Inferior parietal cortex (tissue), 1 donor: ENCODE data around the gene UCN.

ENCODE experiments used
- DNase-seq: peaks from one replicate; pipeline ENCODE4 v3.0.0-alpha.2; 2016; ENCODE audit errors: extremely low spot score

Gene UCN

DNA sequence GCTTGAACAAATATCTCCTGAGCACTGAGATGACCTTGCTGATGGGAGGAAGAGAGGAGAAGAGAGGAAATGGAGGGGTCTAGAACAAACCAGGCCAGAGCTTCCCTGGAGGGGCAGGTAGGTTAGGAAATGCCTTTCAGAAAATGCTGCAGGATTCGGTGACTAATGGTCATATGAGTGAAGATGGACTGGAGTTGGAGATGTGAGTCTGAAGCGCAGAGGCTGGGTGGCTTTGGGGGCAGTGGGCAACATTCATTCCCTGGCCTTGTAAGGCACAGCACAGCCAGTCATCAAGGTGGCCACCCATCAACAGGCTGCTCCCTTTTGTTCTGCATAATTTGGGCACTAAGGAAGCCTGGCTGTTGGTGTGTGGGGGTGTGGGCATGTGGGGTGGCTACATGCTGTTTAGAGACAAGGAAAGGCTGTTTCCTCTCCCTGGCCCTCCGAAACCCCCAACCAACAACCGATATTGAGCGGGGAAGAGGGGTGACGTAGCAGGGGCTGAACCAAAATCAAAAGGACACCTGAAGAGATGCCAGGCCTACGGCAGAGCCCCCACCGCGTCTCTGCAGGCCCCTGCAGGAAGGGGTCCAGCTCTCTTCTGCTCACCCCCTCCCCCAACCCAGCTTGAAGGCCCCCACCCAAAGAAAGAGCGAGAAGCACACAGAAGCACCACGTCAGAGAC is 46.9 kb downstream of the UCN start:
- DNase-seq, result no peak

DNA sequence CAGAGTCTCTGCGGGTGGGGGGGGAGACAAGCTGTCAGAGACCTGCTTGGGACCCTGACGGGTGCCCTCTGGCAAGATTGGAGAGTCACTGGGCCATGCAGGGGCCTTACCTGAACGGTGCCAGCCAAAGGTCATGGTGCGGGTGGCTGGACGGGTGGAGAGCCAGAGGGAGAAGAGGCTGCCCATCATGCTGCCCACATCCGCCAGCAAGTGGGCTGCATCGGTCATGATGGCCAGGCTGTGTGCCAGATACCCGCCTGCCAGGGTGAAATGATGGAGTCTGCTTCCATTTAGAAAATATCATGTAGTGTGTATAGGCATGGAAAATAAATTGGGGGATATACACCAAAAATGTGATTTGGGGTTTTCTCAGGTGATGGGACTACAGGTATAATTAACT is 50.2 kb downstream of the UCN start:
- no peak for DNase-seq
